ENCODE data around the gene CHID1.

DNA sequence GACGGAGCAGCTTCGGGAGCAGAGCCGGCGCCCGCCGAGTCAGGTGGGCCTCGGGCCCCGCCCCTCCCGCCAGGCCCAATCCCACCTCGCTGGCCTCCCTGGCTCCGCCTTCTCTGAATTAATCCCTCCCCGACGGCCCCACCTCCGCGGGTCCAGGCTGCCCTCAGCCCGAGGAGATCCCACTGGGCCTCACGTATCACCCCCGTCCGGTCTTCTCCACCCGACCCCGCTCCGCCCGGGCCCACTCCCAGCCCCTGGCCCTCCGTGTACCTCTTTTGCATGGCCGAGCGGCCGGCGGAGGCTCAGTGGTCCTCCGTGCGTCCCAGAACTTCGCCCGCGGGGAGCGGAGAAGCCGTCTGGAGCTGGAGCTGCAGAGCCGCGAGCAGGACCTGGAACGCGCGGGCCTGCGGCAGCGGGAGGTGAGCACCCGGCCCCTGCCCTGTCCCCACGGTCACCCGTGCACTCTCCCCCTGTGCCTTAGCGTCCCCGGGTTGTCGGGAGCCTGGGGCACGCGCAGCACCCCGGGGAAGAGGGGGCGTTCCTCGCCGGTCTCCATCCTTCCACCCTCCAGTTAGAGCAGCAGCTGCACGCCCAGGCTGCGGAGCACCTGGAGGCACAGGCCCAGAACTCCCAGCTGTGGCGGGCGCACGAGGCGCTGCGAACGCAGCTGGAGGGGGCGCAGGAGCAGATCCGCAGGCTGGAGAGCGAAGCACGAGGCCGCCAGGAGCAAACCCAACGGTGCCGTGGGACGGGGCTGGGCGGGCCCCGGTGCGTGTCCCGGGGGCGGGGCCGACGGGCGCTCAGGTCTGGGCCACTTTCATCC is 80.1 kb downstream of the CHID1 start:
- TF ChIP-seq, protein P1, sequence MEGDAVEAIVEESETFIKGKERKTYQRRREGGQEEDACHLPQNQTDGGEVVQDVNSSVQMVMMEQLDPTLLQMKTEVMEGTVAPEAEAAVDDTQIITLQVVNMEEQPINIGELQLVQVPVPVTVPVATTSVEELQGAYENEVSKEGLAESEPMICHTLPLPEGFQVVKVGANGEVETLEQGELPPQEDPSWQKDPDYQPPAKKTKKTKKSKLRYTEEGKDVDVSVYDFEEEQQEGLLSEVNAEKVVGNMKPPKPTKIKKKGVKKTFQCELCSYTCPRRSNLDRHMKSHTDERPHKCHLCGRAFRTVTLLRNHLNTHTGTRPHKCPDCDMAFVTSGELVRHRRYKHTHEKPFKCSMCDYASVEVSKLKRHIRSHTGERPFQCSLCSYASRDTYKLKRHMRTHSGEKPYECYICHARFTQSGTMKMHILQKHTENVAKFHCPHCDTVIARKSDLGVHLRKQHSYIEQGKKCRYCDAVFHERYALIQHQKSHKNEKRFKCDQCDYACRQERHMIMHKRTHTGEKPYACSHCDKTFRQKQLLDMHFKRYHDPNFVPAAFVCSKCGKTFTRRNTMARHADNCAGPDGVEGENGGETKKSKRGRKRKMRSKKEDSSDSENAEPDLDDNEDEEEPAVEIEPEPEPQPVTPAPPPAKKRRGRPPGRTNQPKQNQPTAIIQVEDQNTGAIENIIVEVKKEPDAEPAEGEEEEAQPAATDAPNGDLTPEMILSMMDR (conservative IDR thresholded peaks at IDR 0.05; ENCODE audit: low read depth in 2 of 2): no peak
- TF ChIP-seq, protein P2, sequence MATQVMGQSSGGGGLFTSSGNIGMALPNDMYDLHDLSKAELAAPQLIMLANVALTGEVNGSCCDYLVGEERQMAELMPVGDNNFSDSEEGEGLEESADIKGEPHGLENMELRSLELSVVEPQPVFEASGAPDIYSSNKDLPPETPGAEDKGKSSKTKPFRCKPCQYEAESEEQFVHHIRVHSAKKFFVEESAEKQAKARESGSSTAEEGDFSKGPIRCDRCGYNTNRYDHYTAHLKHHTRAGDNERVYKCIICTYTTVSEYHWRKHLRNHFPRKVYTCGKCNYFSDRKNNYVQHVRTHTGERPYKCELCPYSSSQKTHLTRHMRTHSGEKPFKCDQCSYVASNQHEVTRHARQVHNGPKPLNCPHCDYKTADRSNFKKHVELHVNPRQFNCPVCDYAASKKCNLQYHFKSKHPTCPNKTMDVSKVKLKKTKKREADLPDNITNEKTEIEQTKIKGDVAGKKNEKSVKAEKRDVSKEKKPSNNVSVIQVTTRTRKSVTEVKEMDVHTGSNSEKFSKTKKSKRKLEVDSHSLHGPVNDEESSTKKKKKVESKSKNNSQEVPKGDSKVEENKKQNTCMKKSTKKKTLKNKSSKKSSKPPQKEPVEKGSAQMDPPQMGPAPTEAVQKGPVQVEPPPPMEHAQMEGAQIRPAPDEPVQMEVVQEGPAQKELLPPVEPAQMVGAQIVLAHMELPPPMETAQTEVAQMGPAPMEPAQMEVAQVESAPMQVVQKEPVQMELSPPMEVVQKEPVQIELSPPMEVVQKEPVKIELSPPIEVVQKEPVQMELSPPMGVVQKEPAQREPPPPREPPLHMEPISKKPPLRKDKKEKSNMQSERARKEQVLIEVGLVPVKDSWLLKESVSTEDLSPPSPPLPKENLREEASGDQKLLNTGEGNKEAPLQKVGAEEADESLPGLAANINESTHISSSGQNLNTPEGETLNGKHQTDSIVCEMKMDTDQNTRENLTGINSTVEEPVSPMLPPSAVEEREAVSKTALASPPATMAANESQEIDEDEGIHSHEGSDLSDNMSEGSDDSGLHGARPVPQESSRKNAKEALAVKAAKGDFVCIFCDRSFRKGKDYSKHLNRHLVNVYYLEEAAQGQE (IDR thresholded peaks at IDR 0.05; ENCODE audit: unreplicated experiment): no peak
- TF ChIP-seq EZH2 (IDR thresholded peaks at IDR 0.05; ENCODE audit: low read depth, unreplicated experiment) (no peak), CREB1 (CRISPR knock-in tag; IDR thresholded peaks at IDR 0.05; ENCODE audit: low read depth) (no peak), STAT1 (IDR thresholded peaks at IDR 0.05; ENCODE audit: unreplicated experiment) (no peak), ZNF331 (CRISPR knock-in tag; IDR thresholded peaks at IDR 0.05; ENCODE audit: low read depth) (no peak), POLR2AphosphoS5 (IDR thresholded peaks at IDR 0.05; ENCODE audit: low read depth) (peak; percentile 83)

Data from GM23338 (cell line).